Measurements from ENCODE around the gene COL13A1.

The COL13A1 gene

GRCh38 chr10:69955211-69955805 is 153.6 kb downstream of the COL13A1 start:
- no peak for DNase-seq

GRCh38 chr10:69955897-69956740 is 154.4 kb downstream of the COL13A1 start:
- no peak for DNase-seq

- no peak for DNase-seq
These were observed 155.1 kb downstream of the COL13A1 start for GRCh38 chr10:69956741-69957230.

- no peak for DNase-seq
These were observed 155.7 kb downstream of the COL13A1 start for GRCh38 chr10:69957241-69957885.

GRCh38 chr10:69957886-69958555 is 156.3 kb downstream of the COL13A1 start:
- DNase-seq = no peak

- no peak for DNase-seq
These were observed 156.8 kb downstream of the COL13A1 start for GRCh38 chr10:69958556-69958902.

GRCh38 chr10:69959911-69960310 is 158.2 kb downstream of the COL13A1 start:
- no peak for DNase-seq

- no peak for DNase-seq
These were observed 158.9 kb downstream of the COL13A1 start for GRCh38 chr10:69960606-69960987.

- DNase-seq = no peak
These were observed 159.5 kb downstream of the COL13A1 start for GRCh38 chr10:69960988-69961880.

GRCh38 chr10:69961881-69962745 is 160.4 kb downstream of the COL13A1 start:
- no peak for DNase-seq

- DNase-seq = no peak
These were observed 161.0 kb downstream of the COL13A1 start for GRCh38 chr10:69962746-69963135.

GRCh38 chr10:69963178-69963834 is 161.6 kb downstream of the COL13A1 start:
- DNase-seq = no peak

GRCh38 chr10:69963835-69964710 is 162.4 kb downstream of the COL13A1 start:
- DNase-seq = no peak

- no peak for DNase-seq
These were observed 163.4 kb downstream of the COL13A1 start for GRCh38 chr10:69965086-69965485.

GRCh38 chr10:69965919-69966662 is 164.4 kb downstream of the COL13A1 start:
- DNase-seq = no peak

- no peak for DNase-seq
These were observed 167.1 kb downstream of the COL13A1 start for GRCh38 chr10:69968830-69969229.

- DNase-seq = no peak
These were observed 168.3 kb downstream of the COL13A1 start for GRCh38 chr10:69969977-69970376.

- DNase-seq = no peak
These were observed 171.3 kb downstream of the COL13A1 start for GRCh38 chr10:69972981-69973397.

- no peak for DNase-seq
These were observed 172.0 kb downstream of the COL13A1 start for GRCh38 chr10:69973678-69974077.
